NCI-H774 (cell line): Measurements from ENCODE around the gene SND1.

Source experiments
- DNase-seq: peaks from one replicate; lab custom pipeline; 2025; lab: John Stamatoyannopoulos, UW

Gene SND1

GRCh38 chr7:127766831-127767459, 115.0 kb downstream of the SND1 start:
- no peak for DNase-seq

GRCh38 chr7:127768241-127768640, 116.2 kb downstream of the SND1 start:
- DNase-seq, result no peak

GRCh38 chr7:127769137-127769536, 117.1 kb downstream of the SND1 start:
- no peak for DNase-seq

GRCh38 chr7:127769696-127770400, 117.9 kb downstream of the SND1 start:
- DNase-seq, result no peak

- no peak for DNase-seq
These were observed 118.9 kb downstream of the SND1 start for GRCh38 chr7:127770885-127771284.

- DNase-seq, result no peak
These were observed 119.7 kb downstream of the SND1 start for GRCh38 chr7:127771707-127772106.

- DNase-seq, result no peak
These were observed 124.9 kb downstream of the SND1 start for GRCh38 chr7:127776776-127777386.

GRCh38 chr7:127780489-127780888, 128.5 kb downstream of the SND1 start:
- DNase-seq, result no peak

- no peak for DNase-seq
These were observed 129.1 kb downstream of the SND1 start for GRCh38 chr7:127781081-127781480.

- no peak for DNase-seq
These were observed 130.1 kb downstream of the SND1 start for GRCh38 chr7:127782075-127782474.

- no peak for DNase-seq
These were observed 130.9 kb downstream of the SND1 start for GRCh38 chr7:127782654-127783559.

- DNase-seq, result no peak
These were observed 134.2 kb downstream of the SND1 start for GRCh38 chr7:127786184-127786583.

- DNase-seq, result no peak
These were observed 137.0 kb downstream of the SND1 start for GRCh38 chr7:127789031-127789430.

- no peak for DNase-seq
These were observed 139.6 kb downstream of the SND1 start for GRCh38 chr7:127791446-127792189.

GRCh38 chr7:127792528-127793342, 140.7 kb downstream of the SND1 start:
- peak; percentile 37 for DNase-seq

GRCh38 chr7:127793582-127793981, 141.6 kb downstream of the SND1 start:
- no peak for DNase-seq

- DNase-seq, result no peak
These were observed 142.1 kb downstream of the SND1 start for GRCh38 chr7:127794136-127794535.

GRCh38 chr7:127794551-127794950, 142.6 kb downstream of the SND1 start:
- DNase-seq, result no peak

GRCh38 chr7:127798023-127798422, 146.0 kb downstream of the SND1 start:
- no peak for DNase-seq

GRCh38 chr7:127798769-127799372, 146.9 kb downstream of the SND1 start:
- no peak for DNase-seq
